Activated T-helper 9 cell treated with anti-CD3 and anti-CD28 coated beads, Interleukin-2, amount 50 U/mL, for 16 hours (primary cell): ENCODE measurements around the gene SMC2.

ENCODE experiments used
- DNase-seq: peaks from one replicate; pipeline ENCODE4 v3.0.0-alpha.2; 2020; ENCODE audit warnings: low read depth

SMC2 gene

DNA sequence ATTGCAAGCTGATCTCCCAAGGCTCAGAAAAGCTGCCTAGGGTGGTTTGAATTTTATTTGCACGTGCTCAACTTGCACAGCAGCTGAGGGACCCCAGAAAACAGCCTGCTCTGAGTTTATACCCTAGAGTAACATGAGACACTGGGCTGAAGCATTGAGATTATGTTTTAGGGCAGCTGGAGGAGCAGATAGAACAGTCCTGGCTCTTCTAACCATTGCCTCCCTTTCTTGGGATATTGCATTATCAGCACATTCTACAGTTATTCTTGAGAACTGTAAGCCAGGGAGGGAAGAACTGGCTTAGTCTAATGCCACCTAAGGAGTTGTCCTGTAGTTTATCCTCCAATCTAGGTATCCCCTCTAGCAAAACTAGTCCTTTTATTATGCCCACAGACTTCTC is 10.3 kb downstream of the SMC2 start:
- DNase-seq = no peak

DNA sequence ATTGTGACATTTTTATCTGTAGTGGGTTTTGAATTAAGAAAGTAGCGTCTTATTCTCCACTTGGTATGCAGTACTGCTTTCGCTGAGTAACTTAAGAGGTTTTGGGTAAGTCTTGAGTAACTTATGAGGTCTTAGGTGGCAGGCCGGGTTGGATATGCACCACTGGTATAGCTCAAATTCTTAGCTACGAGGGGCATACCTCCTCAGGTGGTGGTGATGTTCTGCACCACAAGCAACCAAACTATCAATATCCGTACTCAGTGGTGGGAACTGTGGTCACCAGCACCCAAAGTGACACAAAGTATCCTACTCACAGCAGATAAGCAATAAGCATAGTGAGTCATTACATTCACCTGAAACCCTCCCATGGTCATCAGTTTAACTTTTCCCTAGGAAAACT is 13.7 kb downstream of the SMC2 start:
- no peak for DNase-seq

GRCh38 chr9:104108315-104108714 is 14.2 kb downstream of the SMC2 start:
- DNase-seq = no peak

DNA sequence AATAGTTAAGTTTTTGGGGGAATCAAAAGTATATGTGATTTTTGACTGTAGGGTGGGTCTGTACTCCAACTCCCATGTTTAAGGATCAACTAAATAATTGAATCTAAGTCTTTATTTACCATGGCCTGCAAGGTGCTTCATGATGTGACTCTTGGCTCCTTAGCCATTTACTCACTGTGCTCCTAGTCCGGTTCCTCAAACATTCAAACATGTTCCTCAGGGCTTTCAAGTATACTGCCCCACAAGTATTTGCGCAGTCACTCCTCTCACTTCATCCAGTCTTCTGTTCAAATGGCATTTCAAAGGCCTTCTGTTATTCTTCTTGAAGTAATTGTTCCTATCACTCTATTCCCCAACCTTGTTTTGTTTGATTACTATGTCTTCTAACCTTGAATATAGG is 16.4 kb downstream of the SMC2 start:
- no peak for DNase-seq

DNA sequence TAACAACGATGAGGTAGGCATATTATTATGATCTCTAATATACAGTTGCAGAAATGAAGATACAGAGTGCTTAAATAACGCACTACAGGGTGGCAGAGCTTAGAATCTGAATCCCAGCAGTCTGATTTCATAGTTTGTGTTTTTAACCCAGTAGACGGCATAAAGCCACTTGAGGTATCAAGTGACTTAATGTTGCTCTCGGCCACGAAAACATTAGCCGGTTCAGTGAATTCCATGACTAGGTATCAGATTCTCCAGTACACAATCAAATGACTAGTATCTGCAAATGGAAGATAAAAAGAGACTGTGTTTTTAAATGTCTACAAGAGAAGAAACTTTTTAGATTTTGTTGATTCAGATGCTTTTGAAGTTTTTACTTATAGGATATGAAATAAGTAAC is 24.8 kb downstream of the SMC2 start:
- no peak for DNase-seq

DNA sequence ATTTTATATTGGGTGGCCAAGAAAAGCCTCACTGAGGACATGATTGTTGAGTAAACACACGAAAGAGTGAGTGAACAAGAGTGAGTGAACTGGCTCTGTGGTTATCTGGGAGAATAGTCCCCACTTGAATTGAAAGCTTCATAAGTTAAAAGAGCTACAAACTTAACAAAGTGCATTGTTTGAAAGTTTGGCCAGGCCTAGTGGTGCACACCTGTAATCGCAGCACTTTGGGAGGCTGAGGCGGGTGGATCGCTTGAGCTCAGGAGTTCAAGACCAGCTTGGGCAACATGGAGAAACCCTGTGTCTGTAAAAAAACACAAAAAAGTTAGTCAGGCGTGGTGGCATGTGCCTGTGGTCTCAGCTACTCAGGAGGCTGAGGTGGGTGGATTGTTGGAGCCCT is 26.9 kb downstream of the SMC2 start:
- DNase-seq = no peak

GRCh38 chr9:104138243-104138868 is 44.2 kb downstream of the SMC2 start:
- DNase-seq = no peak

DNA sequence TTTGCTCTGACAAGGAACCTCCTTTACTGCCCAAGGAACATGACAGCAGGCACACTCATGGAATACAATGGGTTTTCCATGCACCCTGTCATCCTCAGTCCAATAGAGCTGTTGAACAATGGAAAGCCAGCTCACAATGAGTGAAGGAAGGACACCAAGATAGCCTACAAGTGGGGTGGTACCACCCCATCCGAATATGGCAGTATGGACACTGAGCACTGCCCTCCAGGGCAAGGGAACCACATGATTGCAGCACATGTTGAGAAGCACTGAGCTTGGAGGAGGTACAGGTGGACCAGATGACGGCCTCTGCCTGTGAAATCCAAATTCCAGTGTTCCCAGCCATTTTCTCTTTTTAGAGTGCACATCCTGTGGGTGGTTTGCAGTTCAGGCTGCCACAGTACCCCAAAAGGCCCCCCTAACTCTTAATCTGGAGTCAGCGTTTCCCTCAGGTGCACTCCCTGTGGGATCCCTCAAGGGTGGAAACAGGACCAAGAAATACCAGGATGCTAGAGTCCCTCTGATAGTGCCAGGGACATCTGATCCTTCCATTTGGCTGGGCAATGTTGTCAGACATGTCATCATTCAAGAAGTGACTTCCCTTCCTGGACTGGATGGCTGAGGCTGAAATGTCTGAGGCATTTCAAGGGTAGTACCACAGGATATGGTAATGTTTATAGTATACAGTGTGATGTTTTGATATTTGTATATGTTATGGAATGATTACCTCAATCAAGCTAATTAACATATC is 48.9 kb downstream of the SMC2 start:
- no peak for DNase-seq

DNA sequence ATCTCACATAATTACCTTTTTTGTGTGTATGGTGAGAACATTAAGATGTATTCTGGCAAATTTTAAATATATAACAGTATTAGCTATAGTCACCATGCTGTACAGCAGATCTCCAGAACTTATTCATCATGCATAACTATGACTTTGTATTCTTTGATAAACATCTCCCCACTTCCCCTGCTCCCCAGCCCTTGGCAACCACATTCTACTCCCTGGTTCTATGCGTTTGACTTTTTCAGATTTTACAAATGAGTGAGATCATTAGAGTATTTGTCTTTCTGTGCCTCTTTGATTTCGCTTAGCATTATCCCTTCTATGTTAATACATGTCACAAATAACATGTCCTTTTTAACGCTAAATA is 49.4 kb downstream of the SMC2 start:
- no peak for DNase-seq

DNA sequence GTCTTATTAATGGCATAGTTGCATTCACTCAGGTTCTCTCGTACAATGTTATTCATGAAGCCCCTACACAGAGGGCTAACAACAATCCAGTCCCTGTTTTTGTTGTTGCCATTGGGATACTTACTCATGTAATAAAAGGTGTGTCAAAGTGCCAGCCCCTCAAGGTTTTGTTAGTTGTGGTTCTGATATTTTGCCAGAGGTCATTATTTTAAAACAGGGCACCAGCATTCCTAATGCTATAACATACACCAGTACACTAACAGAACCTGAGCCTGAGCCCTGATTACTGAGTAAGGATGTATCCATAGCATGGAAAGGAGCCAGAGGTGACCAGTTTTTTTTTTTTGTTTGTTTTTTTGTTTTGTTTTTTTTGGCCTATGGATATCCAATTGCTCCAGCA is 50.2 kb downstream of the SMC2 start:
- no peak for DNase-seq

- DNase-seq = no peak
These were observed 79.0 kb downstream of the SMC2 start for GRCh38 chr9:104173067-104173466.

DNA sequence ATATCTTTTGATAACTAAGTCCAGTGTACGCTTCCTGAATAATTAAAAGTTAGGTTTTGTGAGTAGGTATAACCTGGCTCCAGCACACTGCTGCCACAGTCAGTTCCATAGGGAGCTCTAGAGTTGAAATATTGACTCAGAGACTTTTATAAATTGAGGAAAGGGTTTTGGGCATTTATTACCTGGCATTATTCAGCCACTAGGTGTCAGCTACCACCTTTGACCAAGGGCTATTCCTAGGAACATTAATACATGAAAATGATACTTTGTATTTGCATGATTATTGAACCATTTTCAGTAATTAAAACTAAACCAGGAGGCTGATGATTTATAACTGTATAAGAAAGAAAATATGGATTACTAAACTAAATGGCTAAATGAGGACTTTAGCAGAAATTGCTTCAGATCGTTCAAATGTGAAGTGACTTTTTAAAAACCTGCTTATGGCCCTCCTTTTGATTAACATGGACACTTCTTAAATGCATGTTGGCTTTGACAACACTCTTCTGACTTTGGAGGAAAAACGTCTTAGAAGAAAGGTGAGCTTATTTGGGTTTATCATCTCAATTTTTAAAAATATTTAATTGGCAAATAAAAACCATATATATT is 83.0 kb downstream of the SMC2 start:
- no peak for DNase-seq

- no peak for DNase-seq
These were observed 83.6 kb downstream of the SMC2 start for GRCh38 chr9:104177676-104178075.
